Anterior cingulate cortex (tissue), 58 donors: ENCODE results near the gene ARHGEF16.

Experiments used
- DNase-seq, 58 donors: peaks; one replicate each; lab custom pipeline; 2025; lab: John Stamatoyannopoulos, UW

The ARHGEF16 gene

DNA sequence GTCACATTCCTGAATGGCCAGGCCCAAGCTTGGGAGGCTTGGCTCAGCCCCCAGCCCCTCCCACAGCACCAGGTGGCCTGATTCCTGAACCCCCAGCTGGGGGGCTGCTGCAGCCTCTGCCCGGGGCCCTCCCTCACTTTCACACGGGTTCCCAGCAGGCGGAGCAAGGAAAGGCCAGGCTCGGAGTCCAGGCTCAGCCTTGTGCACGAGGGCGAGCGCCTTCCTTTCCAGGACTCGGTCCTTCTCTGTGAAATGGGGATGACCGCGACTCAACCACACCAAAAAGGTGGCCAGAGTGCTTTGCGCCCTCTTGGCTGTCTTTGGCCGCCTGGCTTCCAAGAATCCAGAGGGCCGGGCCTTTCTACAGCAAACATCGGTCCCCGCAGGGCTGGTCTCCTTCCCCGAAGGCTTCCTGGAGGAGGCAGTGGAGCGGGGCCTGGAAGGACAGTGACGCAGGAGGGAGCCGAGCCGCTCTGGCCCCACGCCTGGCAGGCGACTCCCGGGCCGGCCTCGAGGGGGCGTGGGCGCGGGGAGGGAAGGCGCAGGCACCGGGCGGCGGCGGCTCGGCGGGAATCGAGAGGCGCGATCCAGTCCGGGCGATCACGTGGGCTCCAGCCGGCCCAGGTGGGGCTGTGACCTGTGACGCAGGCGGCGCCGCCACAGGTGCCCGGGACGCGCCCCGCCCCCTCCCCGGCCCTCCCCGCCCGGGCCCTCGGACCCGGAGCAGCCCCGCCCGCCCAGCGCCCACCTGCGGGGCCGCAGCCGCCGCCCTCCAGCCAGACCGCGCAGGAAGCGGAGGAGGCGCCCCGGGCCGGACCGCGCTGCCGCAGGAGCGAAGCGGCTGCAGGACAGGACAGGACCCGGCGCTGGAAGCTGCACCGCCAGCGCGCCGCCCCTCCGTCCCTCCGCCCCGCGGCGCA lies at the start of gene ARHGEF16:
Gene ARHGEF16 (plus strand): TSS at position 775 of the 920 bp plus-strand sequence. CDS start 8,420 bp downstream, outside the sequence.
- peak in 4 of 58 donors; percentile 39 to 48 (median 44) for DNase-seq

DNA sequence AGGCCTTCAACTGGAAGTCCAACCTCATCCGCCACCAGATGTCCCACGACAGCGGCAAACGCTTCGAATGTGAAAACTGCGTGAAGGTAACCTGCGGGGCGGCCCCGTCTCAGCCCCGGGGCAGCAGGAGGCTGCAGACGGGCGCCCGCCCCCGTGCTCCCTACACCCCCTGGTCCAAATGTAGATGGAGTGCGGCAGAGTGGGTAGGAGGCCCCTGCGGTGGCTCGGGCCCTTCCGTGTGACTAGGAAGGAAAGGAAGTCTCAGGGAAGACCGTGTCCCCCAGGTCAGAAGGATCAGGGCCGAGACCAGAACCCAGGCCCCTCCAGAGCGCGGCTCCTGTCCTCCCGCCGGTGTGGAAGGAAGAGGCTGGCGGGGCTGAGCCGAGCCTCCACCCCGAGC lies 49.7 kb upstream of the ARHGEF16 start:
- DNase-seq, result no peak

DNA sequence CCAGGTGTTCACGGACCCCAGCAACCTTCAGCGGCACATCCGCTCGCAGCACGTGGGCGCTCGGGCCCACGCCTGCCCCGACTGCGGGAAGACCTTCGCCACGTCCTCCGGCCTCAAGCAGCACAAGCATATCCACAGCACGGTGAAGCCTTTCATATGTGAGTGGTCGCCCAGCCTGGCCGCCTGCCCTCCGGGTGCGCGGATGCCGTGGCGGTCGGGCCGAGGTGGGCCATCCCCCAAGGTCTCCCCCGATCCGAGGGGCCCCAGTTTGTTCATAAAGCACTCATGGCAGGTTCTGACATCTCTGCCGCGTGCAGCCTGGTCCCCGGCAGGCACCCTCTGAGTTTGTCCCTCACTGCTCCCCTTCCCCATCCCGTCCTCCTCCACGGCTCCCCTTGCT lies 49.0 kb upstream of the ARHGEF16 start:
- DNase-seq, result no peak

DNA sequence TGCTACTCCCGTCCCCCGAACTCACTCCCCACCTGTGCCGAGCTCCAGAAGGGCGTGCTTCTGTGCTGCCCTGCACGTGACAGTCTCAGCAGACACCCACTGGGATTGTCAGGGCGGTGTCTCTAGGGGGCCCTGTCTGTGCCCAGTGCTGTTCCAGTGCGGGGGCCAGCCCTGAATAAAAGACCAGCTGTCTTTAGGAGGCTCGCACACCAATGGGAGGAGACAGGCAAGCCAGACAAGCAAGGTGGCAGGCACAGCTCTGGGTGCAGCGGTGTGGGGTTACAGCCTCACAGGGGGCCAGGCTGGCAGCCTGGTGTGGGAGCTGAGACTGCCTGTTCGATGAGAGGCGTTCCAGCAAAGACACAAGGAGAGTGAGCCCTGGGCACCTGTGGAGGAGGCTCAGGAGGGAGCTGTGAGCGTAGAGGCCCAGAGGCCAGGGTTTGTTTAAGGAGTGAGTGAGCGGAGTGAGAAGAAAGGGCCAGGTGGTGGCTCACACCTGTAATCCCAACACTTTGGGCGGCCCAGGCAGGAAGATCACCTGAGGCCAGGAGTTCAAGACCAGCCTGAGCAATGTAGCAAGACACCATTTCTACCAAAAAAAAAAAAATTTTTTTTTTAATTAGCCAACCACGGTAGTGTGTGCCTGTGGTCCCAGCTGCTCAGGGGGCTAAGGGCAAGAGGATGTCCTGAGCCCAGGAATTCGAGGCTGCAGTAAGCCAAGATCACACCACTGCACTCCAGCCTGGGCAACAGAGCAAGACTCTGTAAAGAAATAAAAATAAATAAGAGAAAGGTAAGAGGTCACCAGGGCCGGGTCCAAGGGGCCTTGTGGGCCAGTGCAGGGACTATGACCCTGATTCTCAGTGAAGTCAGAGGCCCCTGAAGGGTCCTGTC lies 48.2 kb upstream of the ARHGEF16 start:
- no peak for DNase-seq

DNA sequence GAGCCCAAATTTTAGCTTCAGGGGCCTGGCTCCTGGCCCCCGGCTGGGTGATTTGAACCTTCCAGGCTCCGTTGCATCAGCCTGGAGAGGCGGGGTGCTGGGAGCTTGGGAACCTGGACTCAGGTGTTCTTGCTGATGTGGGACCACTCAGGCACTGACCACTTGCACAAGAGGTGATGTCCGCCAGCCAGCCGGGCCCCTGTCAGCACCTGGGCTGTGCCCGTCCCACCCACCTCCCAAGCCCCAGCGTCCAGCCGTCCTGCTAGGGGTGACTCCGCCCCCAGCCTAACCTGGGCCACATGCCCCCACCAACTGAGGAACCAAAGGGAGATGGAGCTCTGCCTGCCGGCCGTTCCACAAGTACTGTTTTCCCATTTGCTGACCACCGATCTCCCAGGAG lies 47.4 kb upstream of the ARHGEF16 start:
- no peak for DNase-seq

DNA sequence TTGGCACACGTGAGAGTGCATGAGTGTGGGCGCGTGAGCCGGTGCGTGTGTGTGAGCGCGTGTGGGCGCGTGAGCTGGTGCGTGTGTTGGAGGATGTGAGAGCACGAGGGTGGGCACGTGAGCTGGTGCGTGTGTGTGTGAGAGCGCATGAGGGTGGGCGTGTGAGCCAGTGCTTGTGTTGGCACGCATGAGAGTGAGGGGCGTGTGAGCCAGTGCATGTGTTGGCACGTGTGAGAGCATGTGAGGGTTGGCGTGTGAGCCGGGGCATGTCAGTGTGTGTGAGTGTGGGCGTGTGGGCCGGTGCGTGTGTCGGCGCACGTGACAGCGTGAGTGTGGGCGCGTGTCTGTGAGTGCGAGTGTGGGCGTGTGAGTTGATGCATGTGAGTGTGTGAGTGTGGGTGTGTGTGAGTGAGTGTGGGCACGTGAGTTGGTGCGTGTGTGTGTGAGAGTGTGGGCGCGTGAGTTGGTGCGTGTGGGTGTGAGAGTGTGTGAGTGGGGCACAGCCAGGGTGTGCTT lies 45.7 kb upstream of the ARHGEF16 start:
- peak in 2 of 58 donors; percentile 44 to 67 for DNase-seq

DNA sequence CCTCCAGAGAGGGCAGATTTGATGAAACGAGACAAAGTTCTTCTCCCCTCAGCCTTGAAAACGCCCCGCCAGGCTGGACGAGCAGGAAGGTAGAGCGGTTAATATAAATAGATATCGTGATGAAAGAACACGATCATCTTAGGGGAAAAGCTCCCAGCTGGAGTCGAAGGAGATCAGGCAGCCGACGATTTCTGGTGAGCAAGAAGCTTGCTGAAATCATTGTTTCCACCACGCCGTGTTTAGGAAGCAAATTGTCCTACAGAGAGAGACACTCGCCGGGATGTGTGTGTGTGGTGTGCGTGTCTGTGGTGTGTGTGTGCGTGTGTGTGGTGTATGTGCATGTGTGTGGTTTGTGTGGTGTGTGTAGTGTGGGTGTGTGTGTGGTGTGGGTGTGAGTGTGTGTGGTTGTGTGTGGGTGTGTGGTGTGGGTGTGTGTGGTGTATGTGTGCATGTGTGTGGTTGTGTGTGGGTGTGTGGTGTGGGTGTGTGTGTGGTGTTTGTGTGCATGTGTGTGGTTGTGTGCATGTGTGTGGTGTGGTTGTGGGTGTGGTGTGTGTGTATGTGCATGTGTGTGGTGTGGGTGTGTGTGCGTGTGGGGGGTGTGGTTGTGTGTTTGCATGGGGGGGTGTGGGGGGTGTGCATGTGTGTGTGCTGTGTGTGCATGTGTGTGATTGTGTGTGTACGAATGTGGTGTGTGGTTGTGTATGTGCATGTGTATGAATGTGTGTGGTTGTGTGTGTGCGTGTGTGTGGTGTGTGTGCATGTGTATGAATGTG lies 44.9 kb upstream of the ARHGEF16 start:
- peak in 2 of 58 donors; percentile 21 to 32 for DNase-seq

DNA sequence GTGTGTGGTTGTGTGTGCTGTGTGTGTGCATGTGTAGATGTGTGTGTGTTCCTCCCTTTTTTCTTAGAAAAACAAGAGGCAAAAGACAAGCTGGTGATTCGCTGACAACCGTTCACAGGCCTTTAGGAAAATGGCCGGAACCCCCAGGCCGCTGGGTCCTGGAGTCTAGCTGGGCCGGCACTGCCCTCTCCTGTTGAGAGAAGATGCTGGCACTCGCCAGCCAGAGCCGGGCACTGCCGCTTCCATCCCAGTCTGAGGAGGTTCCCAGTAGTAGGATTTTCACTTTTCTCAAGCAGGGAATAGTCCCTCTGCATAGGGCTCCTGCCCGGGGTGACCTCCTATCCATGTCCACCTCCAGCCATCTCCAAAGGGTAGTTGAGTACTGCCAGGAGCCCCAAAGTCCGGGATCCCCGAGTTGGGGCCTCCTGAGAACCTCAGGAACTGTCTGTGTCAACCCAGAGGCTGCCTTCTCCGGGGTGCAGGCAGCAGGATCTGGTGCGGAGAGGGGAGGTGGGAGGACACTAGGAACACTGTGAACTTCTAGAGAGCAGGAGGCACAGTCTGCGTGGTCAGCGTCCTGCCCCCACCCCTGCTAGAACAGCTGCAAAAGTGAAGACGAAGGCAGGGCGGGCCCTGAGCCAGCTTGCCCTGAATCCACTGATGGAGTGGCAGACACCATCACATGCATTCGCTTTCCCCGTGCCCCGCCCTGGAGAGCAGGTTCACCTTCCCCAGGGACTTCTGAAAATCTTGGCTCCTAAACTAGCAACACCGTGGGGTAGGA lies 44.1 kb upstream of the ARHGEF16 start:
- DNase-seq, result peak in 56 of 58 donors; percentile 13 to 86 (median 57)

DNA sequence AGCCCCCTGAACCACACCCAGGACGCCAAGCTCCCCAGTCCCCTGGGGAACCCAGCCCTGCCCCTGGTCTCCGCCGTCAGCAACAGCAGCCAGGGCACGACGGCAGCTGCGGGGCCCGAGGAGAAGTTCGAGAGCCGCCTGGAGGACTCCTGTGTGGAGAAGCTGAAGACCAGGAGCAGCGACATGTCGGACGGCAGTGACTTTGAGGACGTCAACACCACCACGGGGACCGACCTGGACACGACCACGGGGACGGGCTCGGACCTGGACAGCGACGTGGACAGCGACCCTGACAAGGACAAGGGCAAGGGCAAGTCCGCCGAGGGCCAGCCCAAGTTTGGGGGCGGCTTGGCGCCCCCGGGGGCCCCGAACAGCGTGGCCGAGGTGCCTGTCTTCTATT lies 42.7 kb upstream of the ARHGEF16 start:
- no peak for DNase-seq

DNA sequence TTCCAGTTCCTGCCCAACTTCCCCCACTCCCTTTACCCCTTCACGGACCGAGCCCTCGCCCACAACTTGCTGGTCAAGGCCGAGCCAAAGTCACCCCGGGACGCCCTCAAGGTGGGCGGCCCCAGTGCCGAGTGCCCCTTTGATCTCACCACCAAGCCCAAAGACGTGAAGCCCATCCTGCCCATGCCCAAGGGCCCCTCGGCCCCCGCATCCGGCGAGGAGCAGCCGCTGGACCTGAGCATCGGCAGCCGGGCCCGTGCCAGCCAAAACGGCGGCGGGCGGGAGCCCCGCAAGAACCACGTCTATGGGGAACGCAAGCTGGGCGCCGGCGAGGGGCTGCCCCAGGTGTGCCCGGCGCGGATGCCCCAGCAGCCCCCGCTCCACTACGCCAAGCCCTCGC lies 42.1 kb upstream of the ARHGEF16 start:
- DNase-seq, result no peak

DNA sequence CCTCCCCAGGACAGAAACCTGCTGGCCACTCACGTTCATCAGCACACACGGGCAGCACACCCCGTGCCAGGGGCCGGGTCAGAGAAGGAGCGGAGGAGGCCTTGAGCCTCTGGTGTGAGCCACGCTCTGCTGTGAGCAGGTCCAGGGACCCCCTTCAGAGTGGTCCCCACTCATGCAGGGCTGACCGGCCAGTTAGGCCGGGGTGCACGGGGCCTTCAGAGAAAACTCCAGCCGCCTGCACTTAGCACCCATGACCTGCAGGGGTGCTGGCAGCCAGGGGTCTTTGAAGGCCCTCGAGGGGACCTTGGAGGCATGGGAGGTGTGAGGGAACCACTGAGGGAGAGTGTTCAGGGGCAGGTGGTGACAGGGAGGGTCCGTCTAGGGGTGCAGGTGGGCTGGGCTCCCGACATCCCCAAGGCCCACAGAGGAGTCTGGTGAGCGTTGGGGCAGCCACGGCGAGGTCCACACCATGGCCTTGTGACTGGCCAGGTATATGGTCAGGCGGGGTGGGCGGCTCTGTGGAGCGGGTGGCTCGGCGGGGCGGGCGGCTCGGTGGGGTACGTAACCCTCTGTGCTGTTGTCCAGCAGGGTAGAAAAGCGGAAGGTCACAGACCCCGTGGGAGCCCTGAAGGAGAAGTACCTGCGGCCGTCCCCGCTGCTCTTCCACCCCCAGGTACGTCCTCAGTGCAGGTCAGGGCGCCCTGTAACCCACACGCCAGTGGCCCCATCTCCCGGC lies 40.3 kb upstream of the ARHGEF16 start:
- DNase-seq, result no peak

DNA sequence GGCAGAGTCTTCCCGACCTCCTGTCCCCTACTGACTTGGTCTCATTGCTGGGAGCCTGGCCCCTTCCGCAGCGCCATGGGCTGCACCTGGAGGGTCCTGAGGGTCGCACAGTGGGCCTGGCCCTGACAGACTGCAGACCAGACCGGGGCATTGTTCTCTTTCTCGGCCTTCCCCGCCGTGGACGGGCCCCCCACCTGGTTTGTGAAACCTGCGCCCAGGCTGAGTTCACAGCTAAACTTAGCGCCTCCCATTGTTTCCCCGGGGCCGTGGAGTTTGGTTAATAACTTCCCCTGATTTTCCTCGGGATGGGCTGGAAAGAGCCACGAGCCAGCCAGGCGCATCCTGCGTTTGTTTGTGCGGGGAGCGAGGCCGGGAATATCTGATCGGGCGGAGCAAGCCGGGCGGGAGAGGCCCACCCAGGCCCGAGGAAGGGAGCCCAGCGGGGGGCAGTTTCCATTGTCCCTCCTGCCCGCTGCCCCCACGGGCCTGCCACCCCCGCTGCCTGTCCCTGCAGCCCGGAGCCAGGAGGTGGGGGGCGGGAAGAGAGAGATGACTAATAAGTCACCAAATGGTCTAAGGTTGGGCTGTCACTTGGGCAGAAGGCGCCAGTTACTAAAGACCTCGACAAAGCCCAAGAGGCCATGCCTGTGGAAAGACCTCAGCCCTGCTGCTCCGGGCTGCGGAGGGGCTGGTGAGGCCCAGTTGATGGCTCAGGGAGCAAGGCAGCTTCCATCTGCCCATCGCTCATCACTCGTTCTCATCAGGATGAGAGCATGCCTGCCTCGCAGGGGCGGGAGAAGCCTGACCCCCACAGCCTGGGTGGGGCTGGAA lies 39.0 kb upstream of the ARHGEF16 start:
- DNase-seq, result no peak

DNA sequence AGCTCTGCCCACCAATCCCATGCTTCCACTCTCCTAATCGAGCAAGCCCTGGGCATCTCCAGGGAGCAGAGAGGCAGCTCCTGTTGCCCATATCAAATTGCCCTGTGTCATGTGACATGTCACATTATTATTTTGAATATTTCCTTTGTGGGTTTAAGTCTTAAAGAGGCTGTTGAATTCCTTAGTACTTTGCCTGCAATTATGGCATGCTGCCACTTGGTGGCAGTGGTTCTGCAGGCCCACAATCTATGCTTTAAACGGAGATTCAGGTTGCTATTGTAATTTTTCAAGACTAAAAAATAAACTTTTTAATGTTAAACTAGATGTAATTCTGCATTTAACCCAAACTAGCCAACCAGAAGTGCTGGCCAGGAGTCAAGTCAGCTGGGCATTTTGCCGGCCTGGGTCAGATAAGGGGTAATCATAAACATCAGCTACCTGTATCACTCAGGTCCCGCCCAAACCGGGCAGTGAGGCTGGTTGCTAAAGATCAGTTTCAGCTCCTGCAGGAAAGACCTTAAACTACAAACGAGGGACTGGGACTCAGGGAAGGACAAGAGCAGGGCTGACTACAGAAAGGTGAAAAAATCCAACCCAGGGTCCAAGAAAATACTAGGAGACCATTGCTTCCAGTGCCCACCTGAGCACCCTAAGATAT lies 37.3 kb upstream of the ARHGEF16 start:
- no peak for DNase-seq

DNA sequence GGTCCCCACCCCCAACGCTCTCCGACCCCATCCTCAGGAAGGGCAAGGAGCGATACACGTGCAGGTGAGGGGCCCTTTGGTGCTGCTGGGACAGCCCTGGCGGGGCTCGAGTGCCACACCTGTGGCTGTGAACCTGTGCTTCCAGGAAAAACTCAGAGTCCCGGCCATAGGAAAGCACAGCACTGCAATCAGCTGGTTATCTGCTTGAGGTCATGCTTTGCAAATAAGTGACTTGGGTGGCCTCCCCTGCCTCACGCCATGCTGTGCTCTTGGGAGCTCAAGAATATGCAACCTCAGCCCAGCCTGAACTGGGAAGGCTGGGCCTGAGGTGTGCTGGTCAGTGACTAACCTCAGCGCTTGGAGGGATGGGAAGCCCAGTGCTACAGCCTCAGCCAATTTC lies 36.5 kb upstream of the ARHGEF16 start:
- no peak for DNase-seq

DNA sequence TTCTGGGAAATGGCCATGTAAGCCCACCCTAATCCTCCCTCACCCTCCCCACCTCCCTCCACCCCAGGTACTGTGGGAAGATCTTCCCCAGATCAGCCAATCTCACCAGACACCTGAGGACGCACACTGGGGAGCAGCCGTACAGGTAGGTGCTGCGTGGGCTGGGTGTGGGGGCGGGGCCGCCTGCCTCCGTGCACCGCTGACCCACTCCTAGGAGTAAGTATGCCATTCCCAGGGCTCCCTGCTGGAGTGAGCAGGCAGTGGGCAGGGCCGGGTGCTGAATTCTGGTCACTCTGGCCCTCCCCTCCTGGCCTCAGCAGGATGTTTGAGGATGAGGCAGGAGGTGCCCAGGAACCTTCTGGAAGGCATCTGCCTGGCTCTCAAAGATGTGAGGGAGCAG lies 35.9 kb upstream of the ARHGEF16 start:
- DNase-seq, result no peak

DNA sequence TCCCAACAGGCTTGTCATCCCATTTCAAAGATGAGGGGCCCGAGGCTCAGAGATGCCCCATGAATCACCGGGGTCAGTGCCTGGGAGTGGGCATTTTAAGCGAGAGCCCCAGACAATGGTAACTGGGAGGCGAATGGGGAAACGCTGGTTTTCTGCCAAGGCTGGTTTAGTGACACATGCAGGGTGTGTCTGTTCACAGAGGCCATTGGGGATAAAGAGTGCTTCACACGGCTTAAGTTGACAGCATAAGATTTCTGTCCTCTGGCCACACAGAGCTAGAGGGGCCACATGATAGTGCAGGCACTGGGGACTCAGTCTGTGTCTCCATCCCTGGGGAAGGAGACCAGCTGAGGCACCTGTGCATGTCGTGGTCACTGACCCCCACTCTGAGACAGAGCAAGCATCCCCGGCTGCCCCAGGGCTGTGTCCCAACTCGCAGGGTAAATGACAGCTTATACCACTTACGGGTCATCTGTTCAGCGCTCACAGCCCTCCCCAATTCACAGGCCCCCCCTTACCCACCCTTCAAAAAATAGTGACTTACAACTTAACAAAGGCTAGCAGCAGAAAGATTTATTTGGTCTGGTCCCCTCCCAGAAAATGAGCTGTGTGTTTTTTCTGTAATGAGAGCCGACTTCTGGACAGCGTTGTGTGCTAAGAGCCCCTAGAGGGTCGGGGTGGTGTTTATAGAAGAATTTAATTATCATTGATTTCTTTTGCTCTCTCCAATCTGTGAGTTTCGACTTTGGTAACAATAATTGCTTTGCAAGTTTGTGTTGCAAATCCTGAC lies 34.9 kb upstream of the ARHGEF16 start:
- DNase-seq, result no peak
